PC-3 (cell line): ENCODE results near the gene PACS1.

Experiments used
- EZH2 ChIP-seq: fragments of 300-600 bp; sonication (generic); IDR thresholded peaks from one replicate; pipeline ENCODE4 v1.6.1; 2017; ENCODE audit warnings: antibody characterized with exemption, mild to moderate bottlenecking, low read length; ENCODE audit not compliant: unreplicated experiment
- EZH2phosphoT487 ChIP-seq: fragments of 300-600 bp; sonication (generic); IDR thresholded peaks from 2 replicates; pipeline ENCODE4 v1.6.1; 2018; ENCODE audit warnings: mild to moderate bottlenecking, antibody characterized with exemption, low read length, borderline replicate concordance

DNA sequence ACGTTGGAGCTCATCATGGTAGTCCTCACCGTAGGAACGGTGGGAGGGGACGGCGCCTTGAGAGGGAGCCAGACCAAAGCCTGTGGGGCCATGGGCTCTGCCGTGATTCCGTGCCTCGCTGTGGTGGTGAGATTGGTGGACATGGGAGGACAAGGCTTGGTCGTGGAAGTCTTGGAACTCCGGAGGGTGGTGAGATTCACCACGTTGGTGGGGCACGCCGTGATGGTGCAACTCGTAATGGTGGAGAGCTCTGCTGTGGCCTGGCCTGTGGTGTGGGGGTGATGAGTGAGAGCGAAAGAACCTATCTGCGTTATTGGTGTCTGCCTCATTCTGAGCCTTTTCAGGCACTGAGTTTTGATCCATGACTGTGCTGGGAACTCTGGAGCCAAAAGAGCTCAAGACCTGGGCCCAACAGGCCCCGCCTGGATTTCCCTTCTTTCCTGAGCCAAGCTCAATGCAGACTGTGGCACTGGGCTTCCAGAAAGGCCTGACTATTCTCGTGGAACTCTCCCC is 44.0 kb upstream of the PACS1 start, which contains the start of gene CATSPER1:
- TF ChIP-seq EZH2phosphoT487 (no peak), EZH2 (no peak)
